Measurements from ENCODE around the gene LRRC8B. TPM values are rescaled to one million over a fixed set of nuclear protein-coding genes. Genes with fewer than 3 reads are reported as not detected.
"Not testable (repeated sequence)": the region's sequence is repeated elsewhere in the genome, so short reads cannot be mapped to it uniquely, and the experiment has no call there.

Gene LRRC8B
- total and polyA plus RNA-seq, 11 donors: 0.91 to 10.4 (median 4.7) TPM

DNA sequence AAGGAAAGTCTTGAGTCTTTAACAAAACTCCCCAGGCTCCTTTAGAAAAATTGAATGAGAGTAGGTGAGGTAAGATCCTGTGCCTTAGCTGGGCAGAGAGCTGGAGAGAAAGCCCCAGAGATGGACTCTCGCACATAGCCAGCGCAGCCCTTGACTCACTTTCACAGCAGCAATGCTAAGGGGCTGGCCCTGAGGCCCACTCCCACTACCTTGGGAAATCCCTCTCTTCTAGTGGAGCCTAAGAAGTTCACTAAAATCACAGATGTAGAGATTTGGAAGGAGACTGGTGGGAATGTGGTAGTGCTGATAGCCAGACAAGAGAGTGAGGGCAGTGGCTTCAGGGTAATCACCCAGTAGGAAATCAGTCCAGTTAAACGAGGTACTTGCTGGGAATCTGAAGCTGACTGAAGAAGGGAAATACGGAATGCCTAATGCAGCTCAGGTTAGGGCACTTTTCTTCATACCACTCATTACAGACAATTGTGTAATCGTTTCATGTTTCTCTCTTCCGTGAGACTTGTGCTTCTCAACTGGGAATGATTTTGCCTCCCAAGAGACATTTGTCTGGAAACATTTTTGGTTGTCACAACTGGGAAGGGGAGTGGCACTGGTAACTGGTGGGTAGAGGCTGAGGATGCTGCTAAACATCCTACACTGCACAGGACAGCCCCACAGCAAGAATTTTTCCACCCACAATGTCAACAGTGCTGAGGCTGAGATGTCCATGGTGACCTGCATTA is 65.9 kb downstream of the LRRC8B start:
- ATAC-seq (no peak), DNase-seq (no peak)
- TF ChIP-seq, protein P1, sequence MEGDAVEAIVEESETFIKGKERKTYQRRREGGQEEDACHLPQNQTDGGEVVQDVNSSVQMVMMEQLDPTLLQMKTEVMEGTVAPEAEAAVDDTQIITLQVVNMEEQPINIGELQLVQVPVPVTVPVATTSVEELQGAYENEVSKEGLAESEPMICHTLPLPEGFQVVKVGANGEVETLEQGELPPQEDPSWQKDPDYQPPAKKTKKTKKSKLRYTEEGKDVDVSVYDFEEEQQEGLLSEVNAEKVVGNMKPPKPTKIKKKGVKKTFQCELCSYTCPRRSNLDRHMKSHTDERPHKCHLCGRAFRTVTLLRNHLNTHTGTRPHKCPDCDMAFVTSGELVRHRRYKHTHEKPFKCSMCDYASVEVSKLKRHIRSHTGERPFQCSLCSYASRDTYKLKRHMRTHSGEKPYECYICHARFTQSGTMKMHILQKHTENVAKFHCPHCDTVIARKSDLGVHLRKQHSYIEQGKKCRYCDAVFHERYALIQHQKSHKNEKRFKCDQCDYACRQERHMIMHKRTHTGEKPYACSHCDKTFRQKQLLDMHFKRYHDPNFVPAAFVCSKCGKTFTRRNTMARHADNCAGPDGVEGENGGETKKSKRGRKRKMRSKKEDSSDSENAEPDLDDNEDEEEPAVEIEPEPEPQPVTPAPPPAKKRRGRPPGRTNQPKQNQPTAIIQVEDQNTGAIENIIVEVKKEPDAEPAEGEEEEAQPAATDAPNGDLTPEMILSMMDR (IDR thresholded peaks at IDR 0.05): no peak
- TF ChIP-seq POLR2A (IDR thresholded peaks at IDR 0.05): no peak
- H3K27me3 ChIP-seq: no peaks in the 10 kb centered on the region
- no peak overlapping the region for H3K4me3 ChIP-seq
- intact Hi-C loops (cut with DNase I): loop anchor here in 1 of 10 donors (10.0 kb wide), 1 partner anchor 66 kb away; the partner anchor contains the start of gene LRRC8B
- H3K9me3 ChIP-seq: no peaks in the 10 kb centered on the region
- 74 to 85% (median 77%) methylated on average over 6 of the region's 6 CpGs for WGBS, 4 donors
- H3K4me1 ChIP-seq: peaks cover 0 to 21% (median 0%) of the 10 kb centered on the region in 12 donors
- peak overlapping the region in 1 of 12 donors; percentile 4 for H3K27ac ChIP-seq
- peaks cover 0 to 10% (median 0%) of the 10 kb centered on the region in 9 donors for H3K36me3 ChIP-seq

DNA sequence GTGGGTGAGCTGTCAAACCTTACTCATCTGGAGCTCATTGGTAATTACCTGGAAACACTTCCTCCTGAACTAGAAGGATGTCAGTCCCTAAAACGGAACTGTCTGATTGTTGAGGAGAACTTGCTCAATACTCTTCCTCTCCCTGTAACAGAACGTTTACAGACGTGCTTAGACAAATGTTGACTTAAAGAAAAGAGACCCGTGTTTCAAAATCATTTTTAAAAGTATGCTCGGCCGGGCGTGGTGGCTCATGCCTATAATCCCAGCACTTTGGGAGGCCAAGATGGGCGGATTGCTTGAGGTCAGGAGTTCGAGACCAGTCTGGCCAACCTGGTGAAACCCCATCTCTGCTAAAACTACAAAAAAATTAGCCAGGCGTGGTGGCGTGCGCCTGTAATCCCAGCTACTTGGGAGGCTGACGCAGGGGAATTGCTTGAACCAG is 68.3 kb downstream of the LRRC8B start:
- intact Hi-C loops (cut with DNase I): loop anchor here in 1 of 10 donors (10.0 kb wide), 1 partner anchor 68 kb away; the partner anchor contains the start of gene LRRC8B
- not testable (repeated sequence) for H3K27ac ChIP-seq, H3K27me3 ChIP-seq, DNase-seq, H3K9me3 ChIP-seq, ATAC-seq, H3K4me3 ChIP-seq
- Histone ChIP-seq H3K4me1 (peaks cover 0 to 21% (median 0%) of the 10 kb centered on the region in 12 donors), H3K36me3 (peaks cover 0 to 17% (median 0%) of the 10 kb centered on the region in 9 donors)
- 87 to 93% (median 89%) methylated on average over 13 of the region's 13 CpGs for WGBS, 4 donors

DNA sequence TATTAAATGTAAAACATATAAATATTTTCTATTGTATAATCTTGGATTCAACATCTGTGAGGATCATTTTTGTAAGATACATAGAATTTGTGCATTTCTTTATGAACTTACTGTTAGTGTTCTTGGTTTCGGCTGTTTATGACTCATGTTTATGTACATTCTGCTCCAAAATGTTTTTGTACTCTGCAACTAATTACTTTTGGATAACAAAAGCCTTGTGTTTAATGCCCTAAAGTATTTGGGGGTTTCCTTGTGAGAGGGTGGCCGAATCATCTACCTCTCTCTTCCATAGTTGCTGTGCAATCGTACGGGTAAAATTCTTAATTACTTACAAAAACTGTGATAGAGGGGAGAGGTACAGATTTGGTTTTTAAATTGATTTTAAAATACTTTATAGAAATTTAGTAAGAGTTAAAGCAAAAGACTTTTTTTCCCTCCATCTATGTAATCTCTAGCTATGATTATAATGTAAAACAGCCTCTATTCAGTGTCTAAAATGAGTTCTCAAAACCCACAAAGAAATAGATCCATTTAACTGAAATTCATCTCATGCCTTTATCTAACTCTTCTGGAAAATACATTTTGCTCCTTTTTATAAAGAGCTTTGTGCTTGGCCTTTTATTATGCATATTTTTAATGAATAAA is 69.6 kb downstream of the LRRC8B start:
- TF ChIP-seq POLR2A (IDR thresholded peaks at IDR 0.05): no peak
- TF ChIP-seq, protein P1 (IDR thresholded peaks at IDR 0.05): no peak
- no peak overlapping the region for H3K27ac ChIP-seq
- intact Hi-C loops (cut with DNase I): loop anchor here in 1 of 10 donors (10.0 kb wide), 1 partner anchor 69 kb away; the partner anchor contains the start of gene LRRC8B
- no peak for ATAC-seq
- H3K4me3 ChIP-seq: no peak overlapping the region
- H3K36me3 ChIP-seq: peaks cover 0 to 18% (median 0%) of the 10 kb centered on the region in 9 donors
- no peak for DNase-seq
- no peaks in the 10 kb centered on the region for H3K9me3 ChIP-seq
- H3K4me1 ChIP-seq: peaks cover 0 to 23% (median 0%) of the 10 kb centered on the region in 12 donors
- 91 to 96% (median 94%) methylated on average over 4 of the region's 4 CpGs for WGBS, 4 donors
- H3K27me3 ChIP-seq: no peaks in the 10 kb centered on the region

DNA sequence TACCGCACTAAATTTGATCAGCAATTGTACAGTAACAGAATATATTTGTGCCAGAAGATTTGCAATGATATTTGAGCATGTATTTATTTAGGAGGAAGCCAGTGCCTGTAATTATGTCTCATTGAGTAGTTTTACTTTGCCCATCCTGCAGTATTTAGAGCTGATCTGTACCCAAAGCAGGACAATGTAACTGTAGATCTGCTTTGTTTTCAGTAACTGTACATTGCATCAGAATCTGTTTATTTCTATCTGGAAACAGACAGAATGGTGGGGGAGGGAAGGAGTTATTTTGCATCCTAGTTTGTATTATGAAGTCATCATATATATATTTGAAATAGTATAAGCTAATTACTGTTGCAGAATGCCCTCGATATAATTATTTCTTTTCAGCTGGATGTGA is 72.1 kb downstream of the LRRC8B start:
- TF ChIP-seq POLR2A (IDR thresholded peaks at IDR 0.05): no peak
- TF ChIP-seq, protein P1 (IDR thresholded peaks at IDR 0.05): no peak
- H3K4me3 ChIP-seq: no peak overlapping the region
- ATAC-seq (no peak), DNase-seq (no peak)
- H3K27me3 ChIP-seq: no peaks in the 10 kb centered on the region
- H3K27ac ChIP-seq: no peak overlapping the region
- WGBS, 4 donors: 88 to 97% (median 94%) methylated on average over 2 of the region's 2 CpGs
- H3K9me3 ChIP-seq: no peaks in the 10 kb centered on the region
- peaks cover 0 to 4% (median 0%) of the 10 kb centered on the region in 12 donors for H3K4me1 ChIP-seq
- intact Hi-C loops (cut with DNase I): loop anchor here in 7 of 10 donors (2.0 to 10.0 kb wide), 5 partner anchors 72 to 114 kb away; partner anchors contain the start of gene LRRC8B (in 3 of the 7)
- H3K36me3 ChIP-seq: peaks cover 0 to 18% (median 0%) of the 10 kb centered on the region in 9 donors
